BE2C (cell line): Measurements from ENCODE around the gene UBALD1.

Experiments
- DNase-seq: peaks from one replicate; pipeline ENCODE4 v3.0.0-alpha.2; 2020
- H3K27me3 ChIP-seq: fragments of 250-450 bp; sonication (Bioruptor Pico); 2 replicates; pipeline ENCODE4 v1.5.1; 2020; ENCODE audit warnings: mild to moderate bottlenecking
- H3K36me3 ChIP-seq: fragments of 250-450 bp; sonication (Bioruptor Pico); 2 replicates; pipeline ENCODE4 v1.5.1; 2020; ENCODE audit warnings: mild to moderate bottlenecking
- H3K4me1 ChIP-seq: fragments of 250-450 bp; sonication (Bioruptor Pico); 2 replicates; pipeline ENCODE4 v1.5.1; 2020
- H3K4me3 ChIP-seq: 2 replicates; pipeline ENCODE4 v1.5.1; 2011; ENCODE audit warnings: low read depth, low read length
- H3K9me3 ChIP-seq: fragments of 250-450 bp; sonication (Bioruptor Pico); 2 replicates; pipeline ENCODE4 v1.5.1; 2020
- CTCF ChIP-seq: IDR thresholded peaks from 2 replicates; pipeline ENCODE4 v1.5.1; 2012; ENCODE audit warnings: mild to moderate bottlenecking, low read depth, low read length

The UBALD1 gene

GRCh38 chr16:4610011-4611005, 4.4 kb downstream of the UBALD1 start:
- H3K36me3 ChIP-seq: peaks cover 16% of the 10 kb centered on the region
- no peak overlapping the region for H3K4me3 ChIP-seq
- no peak for TF ChIP-seq CTCF
- no peaks in the 10 kb centered on the region for H3K27me3 ChIP-seq
- H3K9me3 ChIP-seq: no peaks in the 10 kb centered on the region
- no peaks in the 10 kb centered on the region for H3K4me1 ChIP-seq
- DNase-seq: no peak

- TF ChIP-seq CTCF: no peak
- no peaks in the 10 kb centered on the region for H3K4me1 ChIP-seq
These were observed 5.3 kb downstream of the UBALD1 start for GRCh38 chr16:4609200-4610010.

GRCh38 chr16:4608704-4608980, 6.0 kb downstream of the UBALD1 start:
- no peaks in the 10 kb centered on the region for H3K27me3 ChIP-seq
- H3K36me3 ChIP-seq: peaks cover 16% of the 10 kb centered on the region
- H3K4me1 ChIP-seq: no peaks in the 10 kb centered on the region
- H3K9me3 ChIP-seq: no peaks in the 10 kb centered on the region
- DNase-seq: no peak
- no peak overlapping the region for H3K4me3 ChIP-seq
- TF ChIP-seq CTCF: no peak

More at GRCh38 chr16:4609200-4610010, 5.3 kb downstream of the UBALD1 start:
- no peak overlapping the region for H3K4me3 ChIP-seq
- no peak for DNase-seq
- no peaks in the 10 kb centered on the region for H3K9me3 ChIP-seq
- H3K27me3 ChIP-seq: no peaks in the 10 kb centered on the region
- peaks cover 16% of the 10 kb centered on the region for H3K36me3 ChIP-seq

GRCh38 chr16:4607841-4608703, 6.6 kb downstream of the UBALD1 start:
- Histone ChIP-seq H3K27me3 (no peaks in the 10 kb centered on the region), H3K36me3 (peaks cover 16% of the 10 kb centered on the region), H3K4me1 (no peaks in the 10 kb centered on the region), H3K4me3 (no peak overlapping the region), H3K9me3 (no peaks in the 10 kb centered on the region)
- TF ChIP-seq CTCF: no peak
- DNase-seq: no peak

- Histone ChIP-seq H3K4me3 (no peak overlapping the region), H3K27me3 (no peaks in the 10 kb centered on the region), H3K4me1 (no peaks in the 10 kb centered on the region), H3K36me3 (peaks cover 16% of the 10 kb centered on the region), H3K9me3 (no peaks in the 10 kb centered on the region)
- no peak for TF ChIP-seq CTCF
- DNase-seq: no peak
These were observed 8.3 kb downstream of the UBALD1 start for GRCh38 chr16:4606354-4606753.
